SK-N-SH treated with all-trans-retinoic acid at 6 μM for 48 hours (cell line): ENCODE measurements around the gene MRPS23.

Experiments
- ATAC-seq: fragments of 200-7000 bp; cut with Tn5 transposase; 3 replicates; pipeline ENCODE4 v1.9.1; 2020; ENCODE audit warnings: mild to moderate bottlenecking, moderate library complexity
- ARNTL ChIP-seq: fragments of 450-650 bp; formaldehyde crosslinking; IDR thresholded peaks from 2 replicates; pipeline ENCODE4 v1.5.0; 2020; ENCODE audit warnings: low read depth, mild to moderate bottlenecking, moderate library complexity, borderline replicate concordance
- BACH2 ChIP-seq: fragments of 250-450 bp; sonication (Bioruptor Pico); IDR thresholded peaks from 2 replicates; pipeline ENCODE4 v1.9.0; 2021; ENCODE audit warnings: mild to moderate bottlenecking, borderline replicate concordance
- CSDC2 ChIP-seq: fragments of 250-450 bp; sonication (Bioruptor Pico); IDR thresholded peaks from 2 replicates; pipeline ENCODE4 v1.5.0; 2020; ENCODE audit warnings: mild to moderate bottlenecking, moderate library complexity
- ESRRG ChIP-seq: fragments of 250-450 bp; sonication (Bioruptor Pico); IDR thresholded peaks from 2 replicates; pipeline ENCODE4 v1.6.1; 2021; ENCODE audit warnings: mild to moderate bottlenecking
- GLIS3 ChIP-seq: fragments of 250-450 bp; sonication (Bioruptor Pico); IDR thresholded peaks from 2 replicates; pipeline ENCODE4 v1.5.0; 2020; ENCODE audit warnings: mild to moderate bottlenecking, moderate library complexity
- ISL1 ChIP-seq: fragments of 250-450 bp; sonication (Bioruptor Pico); IDR thresholded peaks from 2 replicates; pipeline ENCODE4 v2.1.2; 2022; ENCODE audit warnings: mild to moderate bottlenecking, moderate library complexity
- OSR1 ChIP-seq: fragments of 250-450 bp; sonication (Bioruptor Pico); IDR thresholded peaks from 2 replicates; pipeline ENCODE4 v1.8.0; 2022; ENCODE audit warnings: moderate library complexity, mild to moderate bottlenecking, inconsistent platforms
- PPARA ChIP-seq: fragments of 250-450 bp; sonication (Bioruptor Pico); IDR thresholded peaks from 2 replicates; pipeline ENCODE4 v1.5.0; 2020; ENCODE audit warnings: mild to moderate bottlenecking, borderline replicate concordance
- RARB ChIP-seq: fragments of 250-450 bp; sonication (Bioruptor Pico); IDR thresholded peaks from 2 replicates; pipeline ENCODE4 v1.8.0; 2021; ENCODE audit warnings: mild to moderate bottlenecking, moderate library complexity
- SNAI2 ChIP-seq: fragments of 250-450 bp; sonication (Bioruptor Pico); IDR thresholded peaks from 2 replicates; pipeline ENCODE4 v1.5.0; 2020; ENCODE audit warnings: mild to moderate bottlenecking, moderate library complexity
- TCF4 ChIP-seq: fragments of 250-450 bp; sonication (Bioruptor Pico); IDR thresholded peaks from 2 replicates; pipeline ENCODE4 v1.8.0; 2021; ENCODE audit warnings: mild to moderate bottlenecking, moderate library complexity, borderline replicate concordance
- TOX ChIP-seq: fragments of 250-450 bp; sonication (Bioruptor Pico); IDR thresholded peaks from 2 replicates; pipeline ENCODE4 v1.8.0; 2021; ENCODE audit warnings: mild to moderate bottlenecking, moderate library complexity, borderline replicate concordance
- ZC3H10 ChIP-seq: fragments of 250-450 bp; sonication (Bioruptor Pico); IDR thresholded peaks from 2 replicates; pipeline ENCODE4 v1.5.1; 2021; ENCODE audit warnings: mild to moderate bottlenecking, moderate library complexity
- ZFP3 ChIP-seq: fragments of 250-450 bp; sonication (Bioruptor Pico); IDR thresholded peaks from 2 replicates; pipeline ENCODE4 v1.5.0; 2020; ENCODE audit warnings: mild to moderate bottlenecking, moderate library complexity
- ZFP30 ChIP-seq: fragments of 450-650 bp; formaldehyde crosslinking; IDR thresholded peaks from 2 replicates; pipeline ENCODE4 v1.5.0; 2022; ENCODE audit warnings: mild to moderate bottlenecking, moderate library complexity
- ZNF565 ChIP-seq: fragments of 450-650 bp; formaldehyde crosslinking; conservative IDR thresholded peaks from 2 replicates; pipeline ENCODE4 v1.5.0; 2020; ENCODE audit warnings: low read depth, mild to moderate bottlenecking, moderate library complexity
- ZNF70 ChIP-seq: fragments of 450-650 bp; formaldehyde crosslinking; IDR thresholded peaks from 2 replicates; pipeline ENCODE4 v1.5.0; 2020; ENCODE audit warnings: mild to moderate bottlenecking, moderate library complexity
- ZNF8 ChIP-seq: fragments of 450-650 bp; formaldehyde crosslinking; IDR thresholded peaks from 2 replicates; pipeline ENCODE4 v1.5.0; 2020; ENCODE audit warnings: mild to moderate bottlenecking, moderate library complexity
- TF ChIP-seq, protein P1 (sequence below): fragments of 250-450 bp; sonication (Bioruptor Pico); IDR thresholded peaks from 2 replicates; pipeline ENCODE4 v1.8.0; 2021; ENCODE audit warnings: low read depth, mild to moderate bottlenecking, moderate library complexity, borderline replicate concordance
- TF ChIP-seq, protein P2 (sequence below): fragments of 250-450 bp; sonication (Bioruptor Pico); IDR thresholded peaks from 2 replicates; pipeline ENCODE4 v1.5.1; 2021; ENCODE audit warnings: mild to moderate bottlenecking, moderate library complexity
- TF ChIP-seq, protein P3 (sequence below): fragments of 250-450 bp; sonication (Bioruptor Pico); IDR thresholded peaks from 2 replicates; pipeline ENCODE4 v1.8.0; 2020; ENCODE audit warnings: mild to moderate bottlenecking, moderate library complexity, borderline replicate concordance
- TF ChIP-seq, protein P4 (sequence below): fragments of 250-450 bp; sonication (Bioruptor Pico); IDR thresholded peaks from 2 replicates; pipeline ENCODE4 v1.5.1; 2020; ENCODE audit warnings: low read depth, mild to moderate bottlenecking, moderate library complexity
- TF ChIP-seq, protein P5 (sequence below): fragments of 250-450 bp; sonication (Bioruptor Pico); IDR thresholded peaks from 2 replicates; pipeline ENCODE4 v1.5.0; 2020; ENCODE audit warnings: mild to moderate bottlenecking, moderate library complexity

The MRPS23 gene

DNA sequence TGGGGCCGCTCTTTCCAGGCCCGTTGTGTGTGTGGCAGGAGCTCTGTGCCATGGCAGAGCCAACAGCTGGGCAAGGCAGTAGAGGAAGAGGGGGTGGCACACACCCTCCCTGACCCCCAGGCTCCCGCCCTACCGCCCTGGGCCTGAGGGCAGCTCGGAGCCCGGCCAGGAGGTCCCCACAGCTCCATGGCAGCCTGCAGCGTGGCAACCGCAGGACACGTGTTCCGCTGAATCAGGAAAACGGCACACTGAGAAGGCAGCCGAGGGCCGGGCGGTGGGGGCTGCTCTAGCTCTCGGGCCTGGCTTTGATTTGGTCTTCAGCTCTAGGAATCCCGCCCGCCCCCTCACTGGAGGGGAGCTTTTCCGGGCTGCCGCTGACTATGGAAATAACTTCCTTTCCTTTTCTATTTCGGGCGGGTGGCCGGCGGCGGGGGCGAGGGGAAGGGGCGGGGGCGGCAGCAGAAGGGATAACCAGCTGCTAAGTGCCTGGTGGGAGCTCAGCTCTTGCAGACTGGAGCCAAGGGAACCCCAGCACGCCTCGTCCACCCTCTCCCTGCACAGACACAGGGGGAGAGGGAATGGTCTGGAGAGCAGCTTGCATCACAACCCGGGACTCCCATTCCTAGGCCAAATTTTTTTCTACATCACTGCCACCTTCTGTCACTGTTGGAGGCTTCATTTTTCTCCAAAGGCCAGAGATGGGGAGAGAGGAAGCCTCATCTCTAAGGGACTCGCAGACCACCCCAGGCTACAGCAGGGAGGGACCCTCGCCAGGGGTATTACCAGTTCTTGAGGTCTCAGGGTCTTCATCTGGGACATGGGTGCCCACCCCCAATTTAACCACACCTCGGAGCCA lies 24.8 kb upstream of the MRPS23 start:
- ATAC-seq = peak; percentile 76

DNA sequence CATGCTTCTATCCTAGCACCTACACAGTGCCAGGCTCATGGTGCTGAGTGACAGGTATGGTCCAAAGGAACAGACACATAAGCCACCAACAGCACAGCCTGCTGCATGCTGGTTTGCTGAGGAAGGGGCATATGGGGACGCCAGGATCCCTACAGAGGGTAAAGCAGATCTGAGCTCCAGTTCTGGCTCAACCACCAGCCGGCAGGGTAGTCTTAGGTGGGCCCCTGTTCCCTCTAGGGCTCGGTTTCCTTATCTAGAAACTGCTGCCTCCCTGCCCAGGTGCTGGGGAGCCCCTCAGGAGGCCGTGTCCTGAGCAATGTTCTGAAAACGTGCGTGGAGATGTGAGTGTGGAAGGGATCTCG lies 24.2 kb upstream of the MRPS23 start:
- TF ChIP-seq SNAI2 (no peak), CSDC2 (0 out of 2 replicates have a peak, but pooled peaks have one; percentile 16)
- ATAC-seq = no peak

More for the DNA sequence above, 24.8 kb upstream of the MRPS23 start:
- TF ChIP-seq BACH2 (no peak), ARNTL (no peak), TCF4 (CRISPR knock-in tag) (no peak), SNAI2 (peak; percentile 62; the same call in 1 of the 2 replicates), ZNF70 (CRISPR knock-in tag) (peak; percentile 69; the same call in 1 of the 2 replicates), RARB (CRISPR knock-in tag) (no peak), ZFP3 (CRISPR knock-in tag) (peak; percentile 56; the same call in 1 of the 2 replicates), ZC3H10 (CRISPR knock-in tag) (no peak), ESRRG (CRISPR knock-in tag) (peak; percentile 35; the same call in 1 of the 2 replicates), PPARA (CRISPR knock-in tag) (no peak), ZFP30 (CRISPR knock-in tag) (no peak), OSR1 (CRISPR knock-in tag) (no peak), CSDC2 (0 out of 2 replicates have a peak, but pooled peaks have one; percentile 21), ZNF8 (CRISPR knock-in tag) (no peak), ISL1 (peak; percentile 16; the same call in 1 of the 2 replicates), ZNF565 (no peak), TOX (no peak), GLIS3 (no peak)
- TF ChIP-seq, protein P1, sequence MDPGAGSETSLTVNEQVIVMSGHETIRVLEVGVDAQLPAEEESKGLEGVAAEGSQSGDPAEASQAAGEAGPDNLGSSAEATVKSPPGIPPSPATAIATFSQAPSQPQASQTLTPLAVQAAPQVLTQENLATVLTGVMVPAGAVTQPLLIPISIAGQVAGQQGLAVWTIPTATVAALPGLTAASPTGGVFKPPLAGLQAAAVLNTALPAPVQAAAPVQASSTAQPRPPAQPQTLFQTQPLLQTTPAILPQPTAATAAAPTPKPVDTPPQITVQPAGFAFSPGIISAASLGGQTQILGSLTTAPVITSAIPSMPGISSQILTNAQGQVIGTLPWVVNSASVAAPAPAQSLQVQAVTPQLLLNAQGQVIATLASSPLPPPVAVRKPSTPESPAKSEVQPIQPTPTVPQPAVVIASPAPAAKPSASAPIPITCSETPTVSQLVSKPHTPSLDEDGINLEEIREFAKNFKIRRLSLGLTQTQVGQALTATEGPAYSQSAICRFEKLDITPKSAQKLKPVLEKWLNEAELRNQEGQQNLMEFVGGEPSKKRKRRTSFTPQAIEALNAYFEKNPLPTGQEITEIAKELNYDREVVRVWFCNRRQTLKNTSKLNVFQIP = no peak
- TF ChIP-seq, protein P2, sequence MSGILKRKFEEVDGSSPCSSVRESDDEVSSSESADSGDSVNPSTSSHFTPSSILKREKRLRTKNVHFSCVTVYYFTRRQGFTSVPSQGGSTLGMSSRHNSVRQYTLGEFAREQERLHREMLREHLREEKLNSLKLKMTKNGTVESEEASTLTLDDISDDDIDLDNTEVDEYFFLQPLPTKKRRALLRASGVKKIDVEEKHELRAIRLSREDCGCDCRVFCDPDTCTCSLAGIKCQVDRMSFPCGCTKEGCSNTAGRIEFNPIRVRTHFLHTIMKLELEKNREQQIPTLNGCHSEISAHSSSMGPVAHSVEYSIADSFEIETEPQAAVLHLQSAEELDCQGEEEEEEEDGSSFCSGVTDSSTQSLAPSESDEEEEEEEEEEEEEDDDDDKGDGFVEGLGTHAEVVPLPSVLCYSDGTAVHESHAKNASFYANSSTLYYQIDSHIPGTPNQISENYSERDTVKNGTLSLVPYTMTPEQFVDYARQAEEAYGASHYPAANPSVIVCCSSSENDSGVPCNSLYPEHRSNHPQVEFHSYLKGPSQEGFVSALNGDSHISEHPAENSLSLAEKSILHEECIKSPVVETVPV = no peak
- TF ChIP-seq, protein P3, sequence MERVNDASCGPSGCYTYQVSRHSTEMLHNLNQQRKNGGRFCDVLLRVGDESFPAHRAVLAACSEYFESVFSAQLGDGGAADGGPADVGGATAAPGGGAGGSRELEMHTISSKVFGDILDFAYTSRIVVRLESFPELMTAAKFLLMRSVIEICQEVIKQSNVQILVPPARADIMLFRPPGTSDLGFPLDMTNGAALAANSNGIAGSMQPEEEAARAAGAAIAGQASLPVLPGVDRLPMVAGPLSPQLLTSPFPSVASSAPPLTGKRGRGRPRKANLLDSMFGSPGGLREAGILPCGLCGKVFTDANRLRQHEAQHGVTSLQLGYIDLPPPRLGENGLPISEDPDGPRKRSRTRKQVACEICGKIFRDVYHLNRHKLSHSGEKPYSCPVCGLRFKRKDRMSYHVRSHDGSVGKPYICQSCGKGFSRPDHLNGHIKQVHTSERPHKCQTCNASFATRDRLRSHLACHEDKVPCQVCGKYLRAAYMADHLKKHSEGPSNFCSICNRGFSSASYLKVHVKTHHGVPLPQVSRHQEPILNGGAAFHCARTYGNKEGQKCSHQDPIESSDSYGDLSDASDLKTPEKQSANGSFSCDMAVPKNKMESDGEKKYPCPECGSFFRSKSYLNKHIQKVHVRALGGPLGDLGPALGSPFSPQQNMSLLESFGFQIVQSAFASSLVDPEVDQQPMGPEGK (CRISPR knock-in tag) = peak; percentile 86; the same call in 1 of the 2 replicates
- TF ChIP-seq, protein P4, sequence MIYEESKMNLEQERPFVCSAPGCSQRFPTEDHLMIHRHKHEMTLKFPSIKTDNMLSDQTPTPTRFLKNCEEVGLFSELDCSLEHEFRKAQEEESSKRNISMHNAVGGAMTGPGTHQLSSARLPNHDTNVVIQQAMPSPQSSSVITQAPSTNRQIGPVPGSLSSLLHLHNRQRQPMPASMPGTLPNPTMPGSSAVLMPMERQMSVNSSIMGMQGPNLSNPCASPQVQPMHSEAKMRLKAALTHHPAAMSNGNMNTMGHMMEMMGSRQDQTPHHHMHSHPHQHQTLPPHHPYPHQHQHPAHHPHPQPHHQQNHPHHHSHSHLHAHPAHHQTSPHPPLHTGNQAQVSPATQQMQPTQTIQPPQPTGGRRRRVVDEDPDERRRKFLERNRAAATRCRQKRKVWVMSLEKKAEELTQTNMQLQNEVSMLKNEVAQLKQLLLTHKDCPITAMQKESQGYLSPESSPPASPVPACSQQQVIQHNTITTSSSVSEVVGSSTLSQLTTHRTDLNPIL (CRISPR knock-in tag) = no peak
- TF ChIP-seq, protein P5, sequence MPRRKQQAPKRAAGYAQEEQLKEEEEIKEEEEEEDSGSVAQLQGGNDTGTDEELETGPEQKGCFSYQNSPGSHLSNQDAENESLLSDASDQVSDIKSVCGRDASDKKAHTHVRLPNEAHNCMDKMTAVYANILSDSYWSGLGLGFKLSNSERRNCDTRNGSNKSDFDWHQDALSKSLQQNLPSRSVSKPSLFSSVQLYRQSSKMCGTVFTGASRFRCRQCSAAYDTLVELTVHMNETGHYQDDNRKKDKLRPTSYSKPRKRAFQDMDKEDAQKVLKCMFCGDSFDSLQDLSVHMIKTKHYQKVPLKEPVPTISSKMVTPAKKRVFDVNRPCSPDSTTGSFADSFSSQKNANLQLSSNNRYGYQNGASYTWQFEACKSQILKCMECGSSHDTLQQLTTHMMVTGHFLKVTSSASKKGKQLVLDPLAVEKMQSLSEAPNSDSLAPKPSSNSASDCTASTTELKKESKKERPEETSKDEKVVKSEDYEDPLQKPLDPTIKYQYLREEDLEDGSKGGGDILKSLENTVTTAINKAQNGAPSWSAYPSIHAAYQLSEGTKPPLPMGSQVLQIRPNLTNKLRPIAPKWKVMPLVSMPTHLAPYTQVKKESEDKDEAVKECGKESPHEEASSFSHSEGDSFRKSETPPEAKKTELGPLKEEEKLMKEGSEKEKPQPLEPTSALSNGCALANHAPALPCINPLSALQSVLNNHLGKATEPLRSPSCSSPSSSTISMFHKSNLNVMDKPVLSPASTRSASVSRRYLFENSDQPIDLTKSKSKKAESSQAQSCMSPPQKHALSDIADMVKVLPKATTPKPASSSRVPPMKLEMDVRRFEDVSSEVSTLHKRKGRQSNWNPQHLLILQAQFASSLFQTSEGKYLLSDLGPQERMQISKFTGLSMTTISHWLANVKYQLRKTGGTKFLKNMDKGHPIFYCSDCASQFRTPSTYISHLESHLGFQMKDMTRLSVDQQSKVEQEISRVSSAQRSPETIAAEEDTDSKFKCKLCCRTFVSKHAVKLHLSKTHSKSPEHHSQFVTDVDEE = no peak
